ENCODE results near the gene SATB2.
A peak's percentile ranks its signal among the peaks of the same experiment; 100 is the strongest.

The SATB2 gene

GRCh38 chr2:199460101-199460671 is 2.4 kb upstream of the SATB2 start:
- no peak for TF ChIP-seq CTCF (IDR thresholded peaks at IDR 0.05; ENCODE audit: insufficient read depth, low read length, missing control alignments)
- ChIA-PET CTCF (interaction anchor here (1.0 kb wide), 2 partner anchors 12 to 1151 kb away, joined by 4 read pairs; no protein-coding TSS in a partner anchor), POLR2A (interaction anchor here (1.0 kb wide), 1 partner anchor 11 kb away, joined by 4 read pairs; no protein-coding TSS in a partner anchor)
- H3K4me3 ChIP-seq (ENCODE audit: low read depth, low read length), result peak overlapping the region; percentile 92
- no peak for DNase-seq (ENCODE audit: low read depth, low spot score)

- ChIA-PET POLR2A (interaction anchor here (0.5 kb wide), 1 partner anchor 946 kb away, joined by 4 read pairs; no protein-coding TSS in a partner anchor), CTCF (interaction anchor here (1.0 kb wide), 1 partner anchor 12 kb away, joined by 4 read pairs; no protein-coding TSS in a partner anchor)
- no peak for TF ChIP-seq CTCF (IDR thresholded peaks at IDR 0.05; ENCODE audit: insufficient read depth, low read length, missing control alignments)
- H3K4me3 ChIP-seq (ENCODE audit: low read depth, low read length), result peak overlapping the region; percentile 92
- DNase-seq (ENCODE audit: low read depth, low spot score), result peak; percentile 67
Observed at GRCh38 chr2:199459286-199460100, 1.8 kb upstream of the SATB2 start.

GRCh38 chr2:199458806-199459285 is 1.1 kb upstream of the SATB2 start:
- CTCF ChIA-PET, result no interaction called here
- H3K4me3 ChIP-seq (ENCODE audit: low read depth, low read length), result peak overlapping the region; percentile 92
- no peak for DNase-seq (ENCODE audit: low read depth, low spot score)
- POLR2A ChIA-PET, result interaction anchor here (0.7 to 1.5 kb wide), 2 partner anchors 14 to 53 kb away, joined by 3 to 4 read pairs; no protein-coding TSS in a partner anchor
- TF ChIP-seq CTCF (IDR thresholded peaks at IDR 0.05; ENCODE audit: insufficient read depth, low read length, missing control alignments), result no peak

GRCh38 chr2:199458009-199458805 is 468 bp upstream of the SATB2 start:
- POLR2A ChIA-PET, result interaction anchor here (0.7 to 1.5 kb wide), 2 partner anchors 13 to 53 kb away, joined by 3 to 4 read pairs; no protein-coding TSS in a partner anchor
- peak overlapping the region; percentile 92 for H3K4me3 ChIP-seq (ENCODE audit: low read depth, low read length)

GRCh38 chr2:199456383-199457146 is 1.2 kb downstream of the SATB2 start:
- ChIA-PET POLR2A (no interaction called here), CTCF (interaction anchor here (1.6 kb wide), 1 partner anchor 14 kb away, joined by 5 read pairs; no protein-coding TSS in a partner anchor)
- no peak for TF ChIP-seq CTCF (IDR thresholded peaks at IDR 0.05; ENCODE audit: insufficient read depth, low read length, missing control alignments)
- H3K4me3 ChIP-seq (ENCODE audit: low read depth, low read length), result peak overlapping the region; percentile 92
- DNase-seq (ENCODE audit: low read depth, low spot score), result no peak

More at GRCh38 chr2:199458009-199458805, 468 bp upstream of the SATB2 start:
- no peak for DNase-seq (ENCODE audit: low read depth, low spot score)
- CTCF ChIA-PET, result no interaction called here
- TF ChIP-seq CTCF (IDR thresholded peaks at IDR 0.05; ENCODE audit: insufficient read depth, low read length, missing control alignments), result peak; percentile 14
